ENCODE measurements around the gene MKNK2. TPM values are rescaled to one million over a fixed set of nuclear protein-coding genes. Genes with fewer than 3 reads are reported as not detected.

The MKNK2 gene
- total and polyA plus RNA-seq, 2 of the 13 experiments (the other 11 are each of a cell fraction or from before 2014, with no cell fraction given): 44.9 to 112 TPM

DNA sequence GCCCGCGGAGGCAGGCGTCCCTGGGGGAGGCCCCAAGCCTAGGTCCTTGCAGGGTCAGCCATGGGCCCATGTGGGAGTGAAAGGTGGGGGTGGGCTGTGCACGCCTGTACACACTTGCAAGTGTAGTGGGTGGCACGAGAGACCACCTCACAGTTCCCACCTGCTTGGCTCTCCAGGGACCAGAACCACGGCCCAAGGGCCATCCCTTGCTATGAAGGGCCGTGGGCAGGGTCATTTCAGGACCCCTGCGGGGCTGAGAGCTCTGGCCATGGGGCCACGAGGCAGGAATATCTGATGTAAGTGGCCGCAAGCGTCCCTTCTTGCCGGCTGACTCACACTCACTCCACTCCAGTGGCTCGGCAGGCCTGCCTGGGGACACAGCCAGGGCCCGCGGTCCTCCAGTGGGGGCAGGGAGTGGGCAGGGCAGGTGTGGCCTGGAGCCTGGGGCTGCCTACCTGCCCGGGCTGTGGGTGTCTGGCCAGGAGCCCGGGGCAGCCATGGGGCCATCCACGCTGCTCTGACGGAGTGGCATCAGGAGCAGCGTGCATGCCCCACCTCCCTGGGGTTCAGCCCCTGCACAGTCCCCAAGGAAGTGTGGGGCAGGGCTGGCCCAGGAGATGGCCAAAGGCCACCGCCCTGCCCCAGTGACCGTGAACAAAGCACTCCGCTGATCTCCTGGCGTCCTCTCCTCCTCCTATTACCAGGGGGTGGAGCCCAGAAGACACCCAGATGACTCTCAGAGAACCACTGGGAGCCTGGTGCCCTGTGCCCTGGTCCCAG, 8.6 kb upstream of the MKNK2 start (continued):
- TF ChIP-seq POGK (CRISPR knock-in tag; conservative IDR thresholded peaks at IDR 0.05): peak; percentile 90; the same call in 1 of the 2 replicates
- TF ChIP-seq, protein P1, sequence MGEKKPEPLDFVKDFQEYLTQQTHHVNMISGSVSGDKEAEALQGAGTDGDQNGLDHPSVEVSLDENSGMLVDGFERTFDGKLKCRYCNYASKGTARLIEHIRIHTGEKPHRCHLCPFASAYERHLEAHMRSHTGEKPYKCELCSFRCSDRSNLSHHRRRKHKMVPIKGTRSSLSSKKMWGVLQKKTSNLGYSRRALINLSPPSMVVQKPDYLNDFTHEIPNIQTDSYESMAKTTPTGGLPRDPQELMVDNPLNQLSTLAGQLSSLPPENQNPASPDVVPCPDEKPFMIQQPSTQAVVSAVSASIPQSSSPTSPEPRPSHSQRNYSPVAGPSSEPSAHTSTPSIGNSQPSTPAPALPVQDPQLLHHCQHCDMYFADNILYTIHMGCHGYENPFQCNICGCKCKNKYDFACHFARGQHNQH (CRISPR knock-in tag; IDR thresholded peaks at IDR 0.05): peak; percentile 82; the same call in 1 of the 2 replicates
- TF ChIP-seq NAIF1 (CRISPR knock-in tag; IDR thresholded peaks at IDR 0.05; ENCODE audit: borderline replicate concordance): no peak
- TF ChIP-seq ZNF501 (CRISPR knock-in tag; IDR thresholded peaks at IDR 0.05): peak; percentile 43
- peak; percentile 21; the same call in 1 of the 2 replicates for TF ChIP-seq FOXJ3 (CRISPR knock-in tag; IDR thresholded peaks at IDR 0.05; ENCODE audit: borderline replicate concordance)
- no peak for TF ChIP-seq PHF5A (CRISPR knock-in tag; IDR thresholded peaks at IDR 0.05; ENCODE audit: low read depth, unreplicated experiment)
- no peak for TF ChIP-seq NCOA1 (CRISPR knock-in tag; IDR thresholded peaks at IDR 0.05)
- peak; percentile 25; the same call in 1 of the 2 replicates for TF ChIP-seq ZNF354B (CRISPR knock-in tag; IDR thresholded peaks at IDR 0.05)
- TF ChIP-seq ARHGAP35 (CRISPR knock-in tag; IDR thresholded peaks at IDR 0.05; ENCODE audit: borderline replicate concordance): peak; percentile 76; the same call in 1 of the 2 replicates
- TF ChIP-seq ERF (CRISPR knock-in tag; IDR thresholded peaks at IDR 0.05): peak; percentile 93
- TF ChIP-seq ZNF790 (CRISPR knock-in tag; IDR thresholded peaks at IDR 0.05; ENCODE audit: borderline replicate concordance): no peak
- TF ChIP-seq ZNF776 (CRISPR knock-in tag; IDR thresholded peaks at IDR 0.05): 0 out of 2 replicates have a peak, but pooled peaks have one; percentile 78
- peak; percentile 13; the same call in 1 of the 2 replicates for TF ChIP-seq FOXO1 (CRISPR knock-in tag; IDR thresholded peaks at IDR 0.05)
- no peak for TF ChIP-seq ZNF24 (IDR thresholded peaks at IDR 0.05)
- TF ChIP-seq FUBP1 (CRISPR knock-in tag; IDR thresholded peaks at IDR 0.05; ENCODE audit: borderline replicate concordance): no peak; the same call in 1 of the 2 replicates
- no peak; the same call in 1 of the 2 replicates for TF ChIP-seq NFKB2 (CRISPR knock-in tag; IDR thresholded peaks at IDR 0.05; ENCODE audit: borderline replicate concordance)
- TF ChIP-seq NCOA2 (CRISPR knock-in tag; IDR thresholded peaks at IDR 0.05): peak; percentile 59; the same call in 1 of the 2 replicates
- TF ChIP-seq TCF7 (IDR thresholded peaks at IDR 0.05; ENCODE audit: low read depth): 0 out of 2 replicates have a peak, but pooled peaks have one; percentile 36
- TF ChIP-seq, protein P2, sequence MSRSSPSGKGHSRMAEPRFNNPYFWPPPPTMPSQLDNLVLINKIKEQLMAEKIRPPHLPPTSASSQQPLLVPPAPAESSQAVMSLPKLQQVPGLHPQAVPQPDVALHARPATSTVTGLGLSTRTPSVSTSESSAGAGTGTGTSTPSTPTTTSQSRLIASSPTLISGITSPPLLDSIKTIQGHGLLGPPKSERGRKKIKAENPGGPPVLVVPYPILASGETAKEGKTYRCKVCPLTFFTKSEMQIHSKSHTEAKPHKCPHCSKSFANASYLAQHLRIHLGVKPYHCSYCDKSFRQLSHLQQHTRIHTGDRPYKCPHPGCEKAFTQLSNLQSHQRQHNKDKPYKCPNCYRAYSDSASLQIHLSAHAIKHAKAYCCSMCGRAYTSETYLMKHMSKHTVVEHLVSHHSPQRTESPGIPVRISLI (CRISPR knock-in tag; IDR thresholded peaks at IDR 0.05; ENCODE audit: borderline replicate concordance): no peak
- TF ChIP-seq RBM39 (IDR thresholded peaks at IDR 0.05; ENCODE audit: low read depth, low read length, poor library complexity, severe bottlenecking): peak; percentile 16
- TF ChIP-seq ZNF530 (CRISPR knock-in tag; IDR thresholded peaks at IDR 0.05; ENCODE audit: low read depth): no peak
- TF ChIP-seq ZFY (CRISPR knock-in tag; IDR thresholded peaks at IDR 0.05): peak; percentile 80
- peak; percentile 91; the same call in 1 of the 2 replicates for TF ChIP-seq TSC22D2 (CRISPR knock-in tag; IDR thresholded peaks at IDR 0.05; ENCODE audit: borderline replicate concordance)
- TF ChIP-seq ZNF672 (CRISPR knock-in tag; IDR thresholded peaks at IDR 0.05): no peak

All from HepG2 (cell line).